ENCODE measurements around the gene INPP4A. TPM values are rescaled to one million over a fixed set of nuclear protein-coding genes. Genes with fewer than 3 reads are reported as not detected.

The INPP4A gene
- total and polyA plus RNA-seq, 8 donors, result 1.5 to 65.3 (median 12.2) TPM

DNA sequence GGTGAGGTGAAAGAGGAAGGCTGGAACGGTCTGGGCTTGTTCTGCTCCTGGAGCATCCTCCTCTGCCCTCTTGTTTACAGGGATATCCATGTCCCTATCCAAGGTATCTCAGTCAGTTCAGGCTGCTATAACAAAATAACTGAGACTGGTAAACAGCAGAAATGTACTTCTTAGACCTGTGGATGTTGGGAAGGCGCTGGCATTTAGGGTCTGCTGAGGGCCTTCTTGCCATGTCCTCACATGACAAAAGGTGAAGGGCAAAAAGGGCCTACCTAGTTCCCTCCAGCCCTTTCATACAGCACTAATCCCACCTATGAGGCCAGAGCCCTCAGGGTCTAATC lies 65.6 kb downstream of the INPP4A start:
- intact Hi-C loops (cut with DNase I; ENCODE audit: low total_unique reads), result no loop called here

GRCh38 chr2:98511981-98512380 lies 67.3 kb downstream of the INPP4A start:
- no peak for DNase-seq
- no peak for TF ChIP-seq POLR2AphosphoS5 (IDR thresholded peaks at IDR 0.05)
- TF ChIP-seq EP300 (IDR thresholded peaks at IDR 0.05), result no peak
- 95 to 100% (median 96%) methylated on average over 3 of the region's 3 CpGs for WGBS, 5 donors
- Histone ChIP-seq H3K36me3 (no peaks in the 10 kb centered on the region), H3K27me3 (no peaks in the 10 kb centered on the region), H3K4me3 (no peak overlapping the region), H3K9me3 (no peaks in the 10 kb centered on the region), H3K27ac (no peak overlapping the region), H3K4me1 (peaks cover 8 to 57% (median 28%) of the 10 kb centered on the region in 4 donors)
- intact Hi-C loops (cut with DNase I; ENCODE audit: low total_unique reads), result no loop called here

More for the DNA sequence above, 65.6 kb downstream of the INPP4A start:
- no peak for DNase-seq
- H3K27me3 ChIP-seq, result no peaks in the 10 kb centered on the region
- H3K36me3 ChIP-seq, result peaks cover 0 to 4% (median 0%) of the 10 kb centered on the region in 4 donors
- H3K4me3 ChIP-seq, result no peak overlapping the region
- no peaks in the 10 kb centered on the region for H3K9me3 ChIP-seq
- WGBS, 5 donors, result 93 to 100% (median 97%) methylated on average over 2 of the region's 2 CpGs
- H3K27ac ChIP-seq, result no peak overlapping the region
- H3K4me1 ChIP-seq, result peaks cover 8 to 57% (median 25%) of the 10 kb centered on the region in 4 donors
- TF ChIP-seq POLR2A (IDR thresholded peaks at IDR 0.05) (no peak), POLR2AphosphoS5 (IDR thresholded peaks at IDR 0.05) (no peak), EP300 (IDR thresholded peaks at IDR 0.05) (no peak)
- TF ChIP-seq, protein P1, sequence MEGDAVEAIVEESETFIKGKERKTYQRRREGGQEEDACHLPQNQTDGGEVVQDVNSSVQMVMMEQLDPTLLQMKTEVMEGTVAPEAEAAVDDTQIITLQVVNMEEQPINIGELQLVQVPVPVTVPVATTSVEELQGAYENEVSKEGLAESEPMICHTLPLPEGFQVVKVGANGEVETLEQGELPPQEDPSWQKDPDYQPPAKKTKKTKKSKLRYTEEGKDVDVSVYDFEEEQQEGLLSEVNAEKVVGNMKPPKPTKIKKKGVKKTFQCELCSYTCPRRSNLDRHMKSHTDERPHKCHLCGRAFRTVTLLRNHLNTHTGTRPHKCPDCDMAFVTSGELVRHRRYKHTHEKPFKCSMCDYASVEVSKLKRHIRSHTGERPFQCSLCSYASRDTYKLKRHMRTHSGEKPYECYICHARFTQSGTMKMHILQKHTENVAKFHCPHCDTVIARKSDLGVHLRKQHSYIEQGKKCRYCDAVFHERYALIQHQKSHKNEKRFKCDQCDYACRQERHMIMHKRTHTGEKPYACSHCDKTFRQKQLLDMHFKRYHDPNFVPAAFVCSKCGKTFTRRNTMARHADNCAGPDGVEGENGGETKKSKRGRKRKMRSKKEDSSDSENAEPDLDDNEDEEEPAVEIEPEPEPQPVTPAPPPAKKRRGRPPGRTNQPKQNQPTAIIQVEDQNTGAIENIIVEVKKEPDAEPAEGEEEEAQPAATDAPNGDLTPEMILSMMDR (IDR thresholded peaks at IDR 0.05), result no peak

GRCh38 chr2:98512699-98513098 lies 68.0 kb downstream of the INPP4A start:
- no peak overlapping the region for H3K4me3 ChIP-seq
- H3K36me3 ChIP-seq, result no peaks in the 10 kb centered on the region
- no peak for TF ChIP-seq POLR2AphosphoS5 (IDR thresholded peaks at IDR 0.05)
- TF ChIP-seq EP300 (IDR thresholded peaks at IDR 0.05), result no peak
- no peak for TF ChIP-seq POLR2A (IDR thresholded peaks at IDR 0.05)
- TF ChIP-seq, protein P1 (IDR thresholded peaks at IDR 0.05), result no peak
- H3K27me3 ChIP-seq, result no peaks in the 10 kb centered on the region
- DNase-seq, result no peak
- intact Hi-C loops (cut with DNase I; ENCODE audit: low total_unique reads), result no loop called here
- WGBS, 5 donors, result 89 to 96% (median 91%) methylated on average over 5 of the region's 5 CpGs
- no peak overlapping the region for H3K27ac ChIP-seq
- no peaks in the 10 kb centered on the region for H3K9me3 ChIP-seq
- peaks cover 6 to 57% (median 29%) of the 10 kb centered on the region in 4 donors for H3K4me1 ChIP-seq

DNA sequence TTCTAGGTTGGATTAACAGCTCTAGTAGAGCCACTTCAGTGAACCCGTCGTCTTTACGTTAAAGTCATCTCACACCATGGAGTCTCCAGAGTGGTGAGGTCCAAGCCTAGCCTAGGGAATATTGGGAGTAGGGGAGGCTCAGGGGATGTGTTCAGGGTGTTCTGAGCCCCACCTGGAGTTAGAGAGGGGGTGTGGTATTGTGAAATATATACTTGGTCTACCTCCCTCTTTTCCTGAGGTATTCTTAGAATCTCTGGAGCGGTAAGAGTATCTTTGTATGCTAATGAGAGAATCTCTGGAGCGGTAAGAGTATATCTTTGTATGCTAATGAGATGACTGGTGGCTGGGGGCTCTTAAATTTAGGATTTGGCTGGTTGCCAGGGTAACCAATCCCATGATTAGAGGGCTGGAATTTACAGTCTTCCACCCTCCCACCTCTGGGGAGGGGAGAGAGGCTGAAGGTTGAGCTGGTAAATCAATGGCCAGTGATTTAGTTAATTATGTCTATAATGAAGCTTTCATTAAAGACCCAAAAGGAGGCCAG lies 69.5 kb downstream of the INPP4A start:
- intact Hi-C loops (cut with DNase I; ENCODE audit: low total_unique reads), result no loop called here
- 92 to 97% (median 94%) methylated on average over 5 of the region's 5 CpGs for WGBS, 5 donors

GRCh38 chr2:98514879-98515249 lies 70.2 kb downstream of the INPP4A start:
- DNase-seq, result no peak
- Histone ChIP-seq H3K27me3 (no peaks in the 10 kb centered on the region), H3K9me3 (no peaks in the 10 kb centered on the region), H3K27ac (peak overlapping the region in 1 of 5 donors; percentile 23), H3K36me3 (peaks cover 0 to 8% (median 5%) of the 10 kb centered on the region in 4 donors), H3K4me1 (peaks cover 6 to 53% (median 28%) of the 10 kb centered on the region in 4 donors), H3K4me3 (no peak overlapping the region)
- intact Hi-C loops (cut with DNase I; ENCODE audit: low total_unique reads), result no loop called here
- 81 to 93% (median 91%) methylated on average over 4 of the region's 4 CpGs for WGBS, 5 donors
- TF ChIP-seq POLR2A (IDR thresholded peaks at IDR 0.05), result no peak
- TF ChIP-seq EP300 (IDR thresholded peaks at IDR 0.05), result no peak
- no peak for TF ChIP-seq POLR2AphosphoS5 (IDR thresholded peaks at IDR 0.05)
- TF ChIP-seq, protein P1 (IDR thresholded peaks at IDR 0.05), result no peak

More for the DNA sequence above, 69.5 kb downstream of the INPP4A start:
- H3K27ac ChIP-seq, result no peak overlapping the region
- no peaks in the 10 kb centered on the region for H3K9me3 ChIP-seq
- H3K27me3 ChIP-seq, result no peaks in the 10 kb centered on the region
- peaks cover 6 to 57% (median 26%) of the 10 kb centered on the region in 4 donors for H3K4me1 ChIP-seq
- no peak for DNase-seq
- no peak for TF ChIP-seq POLR2AphosphoS5 (IDR thresholded peaks at IDR 0.05)
- TF ChIP-seq, protein P1 (IDR thresholded peaks at IDR 0.05), result no peak
- no peak for TF ChIP-seq POLR2A (IDR thresholded peaks at IDR 0.05)
- TF ChIP-seq EP300 (IDR thresholded peaks at IDR 0.05), result no peak
- H3K4me3 ChIP-seq, result no peak overlapping the region
- H3K36me3 ChIP-seq, result peaks cover 0 to 1% (median 0%) of the 10 kb centered on the region in 4 donors
